Activated CD8-positive, alpha-beta memory T cell treated with anti-CD3 and anti-CD28 coated beads, Interleukin-2, amount 50 U/mL, for 1 hour (primary cell): Measurements from ENCODE around the gene ANKRD11.
"Not testable (repeated sequence)": the region's sequence is repeated elsewhere in the genome, so short reads cannot be mapped to it uniquely, and the experiment has no call there.

Experiments used
- DNase-seq: peaks from one replicate; pipeline ENCODE4 v3.0.0-alpha.2; 2020; ENCODE audit errors: extremely low read depth

ANKRD11 gene

GRCh38 chr16:89382555-89382954 is 107.8 kb downstream of the ANKRD11 start:
- DNase-seq: not testable (repeated sequence)

GRCh38 chr16:89381788-89382187 is 108.6 kb downstream of the ANKRD11 start:
- no peak for DNase-seq

- no peak for DNase-seq
These were observed 109.7 kb downstream of the ANKRD11 start for GRCh38 chr16:89380681-89381080.

GRCh38 chr16:89378947-89379771 is 111.2 kb downstream of the ANKRD11 start:
- DNase-seq: no peak

- DNase-seq: no peak
These were observed 112.9 kb downstream of the ANKRD11 start for GRCh38 chr16:89377453-89377848.

GRCh38 chr16:89376812-89377452 is 113.4 kb downstream of the ANKRD11 start:
- DNase-seq: no peak

- no peak for DNase-seq
These were observed 114.7 kb downstream of the ANKRD11 start for GRCh38 chr16:89375686-89376085.

GRCh38 chr16:89375021-89375420 is 115.3 kb downstream of the ANKRD11 start:
- no peak for DNase-seq

GRCh38 chr16:89374393-89374960 is 115.9 kb downstream of the ANKRD11 start:
- no peak for DNase-seq

- DNase-seq: no peak
These were observed 116.8 kb downstream of the ANKRD11 start for GRCh38 chr16:89373355-89374110.

GRCh38 chr16:89371968-89372634 is 118.3 kb downstream of the ANKRD11 start:
- DNase-seq: no peak

GRCh38 chr16:89371386-89371785 is 119.0 kb downstream of the ANKRD11 start:
- DNase-seq: no peak

- no peak for DNase-seq
These were observed 119.8 kb downstream of the ANKRD11 start for GRCh38 chr16:89370601-89371000.

GRCh38 chr16:89370081-89370511 is 120.3 kb downstream of the ANKRD11 start:
- no peak for DNase-seq

- no peak for DNase-seq
These were observed 121.0 kb downstream of the ANKRD11 start for GRCh38 chr16:89369266-89369895.

- no peak for DNase-seq
These were observed 121.6 kb downstream of the ANKRD11 start for GRCh38 chr16:89368604-89369249.

GRCh38 chr16:89367538-89367915 is 122.8 kb downstream of the ANKRD11 start:
- no peak for DNase-seq

GRCh38 chr16:89366561-89367537 is 123.5 kb downstream of the ANKRD11 start:
- DNase-seq: no peak

- DNase-seq: no peak
These were observed 124.4 kb downstream of the ANKRD11 start for GRCh38 chr16:89365996-89366395.
